Tibial artery (tissue), 4 donors: Measurements from ENCODE around the gene TEKTIP1.

Source experiments
- DNase-seq, 2 donors: peaks; one replicate each; pipeline ENCODE4 v3.0.0-alpha.2; 2019
- H3K27ac ChIP-seq, 2 donors: fragments of 200-600 bp; sonication (generic) in 1 of 2; 1 replicate in 1 of 2; 2 replicates in 1 of 2; pipeline ENCODE4 v1.5.1; 2018 to 2019; ENCODE audit warnings: mild to moderate bottlenecking in 1 of 2
- H3K27me3 ChIP-seq, 2 donors: fragments of 200-600 bp; sonication (generic) in 1 of 2; one replicate each; pipeline versions ENCODE4 v1.5.1 to v1.6.0; 2016 to 2019
- H3K36me3 ChIP-seq, 3 donors: fragments of 200-600 bp; sonication (generic) in 2 of 3; one replicate each; pipeline ENCODE4 v1.5.1; 2016 to 2019; ENCODE audit warnings: mild to moderate bottlenecking in 2 of 3
- H3K4me1 ChIP-seq, 4 donors: fragments of 200-600 bp; sonication (generic) in 2 of 4; 1 replicate in 3 of 4; 2 replicates in 1 of 4; pipeline ENCODE4 v1.5.1; 2016 to 2019
- H3K4me3 ChIP-seq, 2 donors: fragments of 200-600 bp; sonication (generic) in 1 of 2; 1 replicate in 1 of 2; 2 replicates in 1 of 2; pipeline ENCODE4 v1.5.1; 2018 to 2019; ENCODE audit warnings: mild to moderate bottlenecking in 2 of 2
- H3K9me3 ChIP-seq, 3 donors: fragments of 200-600 bp; sonication (generic) in 1 of 3; one replicate each; pipeline ENCODE4 v1.5.1; 2016 to 2019
- intact Hi-C: fragments of 100-400 bp; cut with DNase I; formaldehyde crosslinking; loops from one replicate; pipeline ENCODE4 v1.15.0; 2023; ENCODE audit warnings: low total_unique reads
- TF ChIP-seq, protein P1 (sequence below), 2 experiments: fragments of 200-600 bp in 1 of 2; fragments of 450-650 bp in 1 of 2; IDR thresholded peaks; one replicate each; pipeline ENCODE4 v1.5.1; 2017 to 2019; ENCODE audit warnings: antibody characterized with exemption in 2 of 2, mild to moderate bottlenecking in 1 of 2, moderate library complexity in 1 of 2

The TEKTIP1 gene

DNA sequence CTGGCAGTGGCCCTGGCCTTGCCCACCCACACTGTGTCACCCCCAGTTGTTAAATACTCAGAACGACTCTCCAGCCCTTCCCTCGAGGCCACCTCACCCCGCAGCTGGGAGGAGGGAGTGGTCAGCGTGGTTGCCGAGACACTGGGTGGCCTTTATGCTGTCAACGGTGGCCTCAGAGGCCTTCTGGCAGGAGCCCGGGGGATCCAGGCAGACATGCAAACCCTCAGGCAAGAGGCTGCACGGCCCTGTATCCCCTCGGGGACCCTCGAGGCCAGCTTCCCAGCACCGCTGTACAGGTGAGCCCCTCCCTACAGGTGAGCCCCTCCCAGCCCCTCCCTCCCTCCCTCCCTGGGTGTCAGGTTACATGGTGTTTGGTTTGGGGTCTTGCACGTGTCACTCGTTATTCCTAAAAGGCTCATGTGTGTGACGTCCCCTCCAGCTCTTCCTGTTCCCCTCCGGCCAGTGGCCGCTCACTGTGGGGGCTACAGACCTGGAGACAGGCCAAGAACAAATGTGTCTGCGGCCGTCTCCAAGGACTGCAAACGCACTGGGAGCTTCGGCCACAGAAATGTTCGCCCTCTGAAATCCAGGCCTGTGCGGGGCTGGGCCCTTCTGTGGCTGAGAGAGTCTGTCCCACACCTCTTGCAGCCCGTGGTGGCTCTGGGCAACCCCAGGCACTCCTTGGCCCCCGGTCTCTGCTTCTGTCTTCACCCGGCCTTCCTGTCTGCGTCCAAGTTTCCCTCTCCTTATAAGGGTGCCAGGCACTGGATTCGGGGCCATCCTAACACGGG is at the start of gene TEKTIP1:
TSS of gene TEKTIP1 (plus strand) at position 210 of the 791 bp plus-strand sequence. CDS start at position 214, 4 bp downstream.
- Histone ChIP-seq H3K27me3 (no peaks in the 10 kb centered on the region), H3K4me3 (no peak within 1 kb of the TSS), H3K36me3 (peaks cover 17 to 51% (median 19%) of the 10 kb centered on the region in 3 donors), H3K4me1 (peaks cover 0 to 28% (median 10%) of the 10 kb centered on the region in 4 donors), H3K27ac (no peak within 1 kb of the TSS), H3K9me3 (no peaks in the 10 kb centered on the region)
- intact Hi-C loops: loop anchor here (10.0 kb wide), 1 partner anchor 426 kb away; no protein-coding TSS in a partner anchor
- TF ChIP-seq, protein P1, sequence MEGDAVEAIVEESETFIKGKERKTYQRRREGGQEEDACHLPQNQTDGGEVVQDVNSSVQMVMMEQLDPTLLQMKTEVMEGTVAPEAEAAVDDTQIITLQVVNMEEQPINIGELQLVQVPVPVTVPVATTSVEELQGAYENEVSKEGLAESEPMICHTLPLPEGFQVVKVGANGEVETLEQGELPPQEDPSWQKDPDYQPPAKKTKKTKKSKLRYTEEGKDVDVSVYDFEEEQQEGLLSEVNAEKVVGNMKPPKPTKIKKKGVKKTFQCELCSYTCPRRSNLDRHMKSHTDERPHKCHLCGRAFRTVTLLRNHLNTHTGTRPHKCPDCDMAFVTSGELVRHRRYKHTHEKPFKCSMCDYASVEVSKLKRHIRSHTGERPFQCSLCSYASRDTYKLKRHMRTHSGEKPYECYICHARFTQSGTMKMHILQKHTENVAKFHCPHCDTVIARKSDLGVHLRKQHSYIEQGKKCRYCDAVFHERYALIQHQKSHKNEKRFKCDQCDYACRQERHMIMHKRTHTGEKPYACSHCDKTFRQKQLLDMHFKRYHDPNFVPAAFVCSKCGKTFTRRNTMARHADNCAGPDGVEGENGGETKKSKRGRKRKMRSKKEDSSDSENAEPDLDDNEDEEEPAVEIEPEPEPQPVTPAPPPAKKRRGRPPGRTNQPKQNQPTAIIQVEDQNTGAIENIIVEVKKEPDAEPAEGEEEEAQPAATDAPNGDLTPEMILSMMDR (IDR thresholded peaks at IDR 0.05): no peak
- no peak for DNase-seq

DNA sequence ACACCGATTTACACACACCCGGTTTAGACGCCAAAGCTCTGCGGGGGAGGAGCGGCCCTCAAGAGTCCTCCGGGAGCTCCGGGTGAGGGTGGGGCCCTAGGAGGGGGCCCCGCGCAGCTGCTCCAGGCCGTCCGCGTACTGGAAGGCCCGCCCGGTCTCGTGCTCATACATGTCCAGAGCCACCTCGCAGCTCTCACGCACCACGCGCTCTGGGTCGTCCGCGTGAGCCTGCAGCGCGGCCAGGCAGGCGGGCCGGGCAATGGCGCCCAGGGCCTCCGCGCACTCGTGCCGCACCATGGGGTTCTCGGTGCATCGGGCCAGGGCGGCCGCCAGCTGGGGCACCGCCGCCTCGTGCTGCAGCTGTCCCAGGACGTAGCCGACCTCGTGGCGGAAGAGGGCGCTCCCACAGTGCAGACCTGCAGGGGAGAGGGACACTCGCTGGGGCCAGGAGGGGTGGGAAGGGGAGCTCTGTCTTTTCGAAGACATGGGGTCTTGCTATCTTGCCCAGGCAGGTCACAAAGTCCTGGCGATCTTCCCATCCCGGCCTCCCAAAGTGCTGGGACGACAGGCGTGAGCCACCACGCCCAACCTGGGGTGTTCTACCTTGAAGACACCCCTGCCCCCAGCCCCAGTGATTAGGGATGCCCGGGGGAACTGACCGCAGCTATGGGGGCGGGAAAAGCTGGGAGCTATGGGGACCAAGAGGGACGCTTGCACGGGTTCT is 47.4 kb upstream of the TEKTIP1 start:
- DNase-seq: no peak
- Histone ChIP-seq H3K4me1 (no peaks in the 10 kb centered on the region), H3K27me3 (peaks cover 0 to 2% of the 10 kb centered on the region in 2 donors), H3K36me3 (peaks cover 35 to 64% (median 61%) of the 10 kb centered on the region in 3 donors), H3K9me3 (no peaks in the 10 kb centered on the region), H3K4me3 (no peak overlapping the region), H3K27ac (no peak overlapping the region)
- intact Hi-C loops: no loop called here
- TF ChIP-seq, protein P1 (IDR thresholded peaks at IDR 0.05): no peak

DNA sequence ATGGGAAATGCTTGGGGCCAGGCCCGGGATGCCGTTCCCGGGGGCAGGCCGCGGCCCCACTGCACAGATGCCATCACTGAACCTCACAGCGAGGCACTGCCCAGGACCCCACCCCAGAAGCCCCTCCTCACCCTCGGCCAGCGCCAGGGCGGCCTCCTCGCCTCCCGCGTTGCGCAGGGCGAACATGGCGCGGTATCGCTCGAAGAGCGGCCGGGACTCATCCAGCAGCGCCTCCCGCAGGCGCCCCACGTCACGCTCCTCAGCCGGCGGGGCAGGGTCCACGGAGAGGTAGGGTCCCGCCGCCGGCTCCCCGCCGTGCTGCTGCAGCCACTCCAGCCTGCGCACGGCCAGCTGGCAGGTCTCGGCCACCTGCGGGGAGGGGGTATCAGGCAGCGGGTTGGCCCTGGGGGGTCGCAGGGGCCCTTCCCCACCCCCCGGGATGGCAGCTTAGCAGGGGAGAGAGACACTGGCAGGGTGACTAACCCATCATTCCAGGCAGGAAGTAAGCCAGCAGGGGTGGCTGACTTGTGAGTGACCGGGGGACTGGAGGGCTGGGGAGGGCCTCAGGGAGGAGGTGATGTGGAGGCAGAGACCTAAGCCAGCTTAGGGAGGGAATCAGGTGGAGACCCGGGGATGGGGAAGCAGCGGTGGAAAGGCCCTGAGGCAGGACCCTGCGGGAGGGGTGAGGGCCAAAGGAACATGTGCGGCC is 46.7 kb upstream of the TEKTIP1 start:
- intact Hi-C loops: no loop called here
- Histone ChIP-seq H3K4me1 (no peaks in the 10 kb centered on the region), H3K9me3 (no peaks in the 10 kb centered on the region), H3K27ac (no peak overlapping the region), H3K27me3 (no peaks in the 10 kb centered on the region), H3K36me3 (peaks cover 36 to 70% (median 63%) of the 10 kb centered on the region in 3 donors), H3K4me3 (no peak overlapping the region)
- no peak for DNase-seq
- TF ChIP-seq, protein P1 (IDR thresholded peaks at IDR 0.05): no peak

DNA sequence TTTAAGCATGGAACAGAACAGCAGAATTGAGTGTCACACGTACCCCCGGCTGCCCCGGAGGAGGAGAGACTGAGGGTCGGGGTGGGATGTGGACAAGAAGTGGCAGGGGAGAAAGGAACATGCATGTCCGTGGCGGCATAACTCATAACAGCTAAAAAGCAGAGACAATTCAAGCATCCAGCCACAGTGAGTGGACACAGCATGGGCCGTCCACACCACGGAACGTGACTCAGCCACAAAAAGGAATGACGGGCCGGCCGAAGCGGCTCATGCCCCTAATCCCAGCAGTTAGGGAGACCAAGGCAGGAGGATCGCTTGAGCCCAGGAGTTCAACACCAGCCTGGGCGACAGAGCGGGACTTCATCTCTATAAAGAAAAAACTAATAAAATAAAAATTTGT is 46.1 kb upstream of the TEKTIP1 start:
- H3K27ac ChIP-seq: no peak overlapping the region
- no peaks in the 10 kb centered on the region for H3K4me1 ChIP-seq
- no peak overlapping the region for H3K4me3 ChIP-seq
- peaks cover 36 to 70% (median 63%) of the 10 kb centered on the region in 3 donors for H3K36me3 ChIP-seq
- TF ChIP-seq, protein P1 (IDR thresholded peaks at IDR 0.05): no peak
- DNase-seq: no peak
- no peaks in the 10 kb centered on the region for H3K9me3 ChIP-seq
- H3K27me3 ChIP-seq: no peaks in the 10 kb centered on the region
- intact Hi-C loops: no loop called here

DNA sequence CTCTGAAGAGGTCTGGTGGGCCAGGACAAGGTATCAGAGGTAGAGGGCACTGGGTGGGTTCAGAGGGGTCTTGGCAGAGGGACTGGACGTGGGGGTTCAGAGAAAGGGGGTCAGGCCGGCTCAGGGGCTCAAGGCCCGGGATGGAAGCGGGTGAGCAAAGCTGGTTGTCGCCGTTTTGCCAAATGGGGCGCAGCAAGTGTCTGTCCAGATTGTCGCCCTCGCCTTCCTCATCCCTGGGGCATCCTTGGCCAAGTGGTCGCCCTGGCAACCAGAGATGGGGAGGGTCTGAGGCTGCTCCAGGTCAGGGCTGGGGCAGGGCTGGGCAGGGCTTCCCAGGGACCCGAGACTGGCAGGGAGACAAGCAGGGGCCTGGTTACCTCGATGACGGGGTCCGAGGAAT is 45.3 kb upstream of the TEKTIP1 start:
- no peak overlapping the region for H3K27ac ChIP-seq
- intact Hi-C loops: no loop called here
- H3K36me3 ChIP-seq: peaks cover 36 to 70% (median 63%) of the 10 kb centered on the region in 3 donors

More for the DNA sequence above, 45.3 kb upstream of the TEKTIP1 start:
- no peaks in the 10 kb centered on the region for H3K9me3 ChIP-seq
- no peak overlapping the region for H3K4me3 ChIP-seq
- H3K4me1 ChIP-seq: peaks cover 0 to under 1% (median 0%) of the 10 kb centered on the region in 4 donors
- DNase-seq: no peak
- H3K27me3 ChIP-seq: no peaks in the 10 kb centered on the region
- TF ChIP-seq, protein P1 (IDR thresholded peaks at IDR 0.05): no peak
